MCF 10A (cell line): ENCODE results near the gene TBC1D3B. TPM values are rescaled to one million over a fixed set of nuclear protein-coding genes. Genes with fewer than 3 reads are reported as not detected.
A peak's percentile ranks its signal among the peaks of the same experiment; 100 is the strongest.

Source experiments
- BruUV-seq: library from RNA; stranded (reverse); fragments of 400-500 nt; replicated peaks from 2 replicates; lab custom pipeline; 2021; lab: Mats Ljungman, UMichigan
- CTCF ChIA-PET: fragments of 300-600 bp; sonication (Branson Sonifier 250); formaldehyde crosslinking; extraction: SDS; loops from one replicate; lab custom pipeline; 2021; ENCODE audit warnings: antibody characterized with exemption, inconsistent platforms; lab: Yijun Ruan, JAX
- POLR2A ChIA-PET: fragments of 300-600, 350-650 bp; sonication (Branson Sonifier 250); formaldehyde crosslinking; extraction: SDS; loops from one replicate; lab custom pipeline; 2020; ENCODE audit warnings: antibody characterized with exemption, inconsistent platforms; lab: Yijun Ruan, JAX
- DNase-seq: peaks from one replicate; pipeline ENCODE4 v3.0.0-alpha.2; 2018; ENCODE audit not compliant: unreplicated experiment
- H3K27ac Mint-ChIP-seq: one replicate; pipeline ENCODE4 v1.8.0; 2022; ENCODE audit warnings: mild to moderate bottlenecking, low read depth, mixed read lengths; ENCODE audit not compliant: unreplicated experiment
- H3K27me3 Mint-ChIP-seq: one replicate; pipeline ENCODE4 v1.8.0; 2022; ENCODE audit warnings: mixed read lengths; ENCODE audit not compliant: insufficient read depth, unreplicated experiment
- H3K36me3 Mint-ChIP-seq: one replicate; pipeline ENCODE4 v1.8.0; 2022; ENCODE audit warnings: mild to moderate bottlenecking, moderate library complexity, mixed read lengths; ENCODE audit not compliant: insufficient read depth, unreplicated experiment
- H3K4me1 Mint-ChIP-seq: one replicate; pipeline ENCODE4 v1.8.0; 2022; ENCODE audit warnings: mixed read lengths; ENCODE audit not compliant: insufficient read depth, unreplicated experiment
- H3K4me3 Mint-ChIP-seq: one replicate; pipeline ENCODE4 v1.8.0; 2022; ENCODE audit warnings: mild to moderate bottlenecking, moderate library complexity, mixed read lengths; ENCODE audit not compliant: unreplicated experiment
- H3K9me3 Mint-ChIP-seq: one replicate; pipeline ENCODE4 v1.8.0; 2022; ENCODE audit warnings: mixed read lengths; ENCODE audit not compliant: unreplicated experiment
- intact Hi-C: fragments of 100-400 bp; cut with micrococcal nuclease; formaldehyde crosslinking; loops from 2 replicates; pipeline ENCODE4 v1.14.1; 2022
- total RNA-seq: library from RNA; stranded (reverse); gene quantifications from 2 replicates; pipeline ENCODE4 v1.2.3, GENCODE V29; 2022
- TF ChIP-seq, protein P1 (sequence below): fragments of 200-600 bp; IDR thresholded peaks from one replicate; pipeline ENCODE4 v1.8.0; 2022; ENCODE audit warnings: antibody characterized with exemption, mild to moderate bottlenecking; ENCODE audit not compliant: unreplicated experiment

The TBC1D3B gene
- total RNA-seq, 1 experiment from 2014 or later = 12.5 TPM

DNA sequence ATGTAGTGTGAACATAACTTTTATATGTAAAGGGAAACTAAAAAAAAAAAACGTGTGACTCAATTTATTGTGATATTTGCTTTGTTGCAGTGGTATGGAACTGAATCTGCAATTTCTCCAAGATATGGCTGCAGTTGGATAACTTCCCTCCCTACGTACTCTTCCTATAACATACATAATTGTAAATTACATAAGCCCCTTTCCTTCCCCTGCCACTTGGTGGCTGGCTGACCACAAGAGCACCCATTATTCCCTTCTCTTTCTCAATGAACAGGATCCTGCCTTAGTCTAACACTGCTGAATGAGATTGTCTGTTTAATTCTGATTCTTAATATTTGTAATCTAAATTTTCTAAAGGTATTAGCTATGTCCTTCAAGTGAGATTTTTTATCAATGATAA, 45.0 kb downstream of the TBC1D3B start:
- CTCF ChIA-PET = interaction anchor here (0.7 to 12.3 kb wide), 2 partner anchors 17 to 259 kb away, joined by 3 to 109 read pairs; no protein-coding TSS in a partner anchor
- H3K27me3 Mint-ChIP-seq = peaks cover 84% of the 10 kb centered on the region
- no peak overlapping the region for H3K4me3 Mint-ChIP-seq

DNA sequence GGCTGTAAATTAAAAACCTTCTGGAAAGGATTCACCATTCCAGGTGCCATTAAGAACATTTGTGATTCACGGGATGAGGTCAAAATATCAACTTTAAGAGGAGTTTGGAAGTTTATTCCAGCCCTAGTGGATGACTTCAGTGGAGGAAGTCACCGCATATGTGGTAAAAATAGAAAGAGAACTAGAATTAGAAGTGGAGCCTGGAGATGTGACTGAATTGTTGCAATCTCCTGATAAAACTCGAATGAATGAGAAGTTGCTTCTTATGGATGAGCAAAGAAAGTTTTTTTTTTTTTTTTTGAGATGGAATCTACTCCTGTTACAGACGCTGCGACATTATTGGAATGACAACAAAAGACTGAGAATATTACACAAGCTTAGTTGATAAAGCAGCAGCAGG, 46.1 kb downstream of the TBC1D3B start:
- Mint-ChIP-seq H3K36me3 (no peaks in the 10 kb centered on the region), H3K27ac (no peak overlapping the region), H3K4me3 (no peak overlapping the region), H3K27me3 (peaks cover 73% of the 10 kb centered on the region), H3K9me3 (peaks cover 17% of the 10 kb centered on the region), H3K4me1 (no peaks in the 10 kb centered on the region)
- no peak for DNase-seq
- intact Hi-C loops = loop anchor here (10.0 kb wide), 2 partner anchors 56 to 116 kb away; partner anchors contain the start of gene CCL23
- CTCF ChIA-PET = interaction anchor here (12.3 kb wide), 1 partner anchor 18 kb away, joined by 109 read pairs; no protein-coding TSS in a partner anchor
- no TSS peak for BruUV-seq
- TF ChIP-seq, protein P1, sequence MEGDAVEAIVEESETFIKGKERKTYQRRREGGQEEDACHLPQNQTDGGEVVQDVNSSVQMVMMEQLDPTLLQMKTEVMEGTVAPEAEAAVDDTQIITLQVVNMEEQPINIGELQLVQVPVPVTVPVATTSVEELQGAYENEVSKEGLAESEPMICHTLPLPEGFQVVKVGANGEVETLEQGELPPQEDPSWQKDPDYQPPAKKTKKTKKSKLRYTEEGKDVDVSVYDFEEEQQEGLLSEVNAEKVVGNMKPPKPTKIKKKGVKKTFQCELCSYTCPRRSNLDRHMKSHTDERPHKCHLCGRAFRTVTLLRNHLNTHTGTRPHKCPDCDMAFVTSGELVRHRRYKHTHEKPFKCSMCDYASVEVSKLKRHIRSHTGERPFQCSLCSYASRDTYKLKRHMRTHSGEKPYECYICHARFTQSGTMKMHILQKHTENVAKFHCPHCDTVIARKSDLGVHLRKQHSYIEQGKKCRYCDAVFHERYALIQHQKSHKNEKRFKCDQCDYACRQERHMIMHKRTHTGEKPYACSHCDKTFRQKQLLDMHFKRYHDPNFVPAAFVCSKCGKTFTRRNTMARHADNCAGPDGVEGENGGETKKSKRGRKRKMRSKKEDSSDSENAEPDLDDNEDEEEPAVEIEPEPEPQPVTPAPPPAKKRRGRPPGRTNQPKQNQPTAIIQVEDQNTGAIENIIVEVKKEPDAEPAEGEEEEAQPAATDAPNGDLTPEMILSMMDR = no peak
- POLR2A ChIA-PET = no interaction called here

More for the DNA sequence above, 45.0 kb downstream of the TBC1D3B start:
- no TSS peak for BruUV-seq
- H3K9me3 Mint-ChIP-seq = peaks cover 6% of the 10 kb centered on the region
- peak; percentile 16 for DNase-seq
- POLR2A ChIA-PET = no interaction called here
- no peaks in the 10 kb centered on the region for H3K36me3 Mint-ChIP-seq
- H3K27ac Mint-ChIP-seq = no peak overlapping the region
- TF ChIP-seq, protein P1 = no peak
- H3K4me1 Mint-ChIP-seq = no peaks in the 10 kb centered on the region
- intact Hi-C loops = loop anchor here (10.0 kb wide), 2 partner anchors 57 to 117 kb away; partner anchors contain the start of gene CCL23

DNA sequence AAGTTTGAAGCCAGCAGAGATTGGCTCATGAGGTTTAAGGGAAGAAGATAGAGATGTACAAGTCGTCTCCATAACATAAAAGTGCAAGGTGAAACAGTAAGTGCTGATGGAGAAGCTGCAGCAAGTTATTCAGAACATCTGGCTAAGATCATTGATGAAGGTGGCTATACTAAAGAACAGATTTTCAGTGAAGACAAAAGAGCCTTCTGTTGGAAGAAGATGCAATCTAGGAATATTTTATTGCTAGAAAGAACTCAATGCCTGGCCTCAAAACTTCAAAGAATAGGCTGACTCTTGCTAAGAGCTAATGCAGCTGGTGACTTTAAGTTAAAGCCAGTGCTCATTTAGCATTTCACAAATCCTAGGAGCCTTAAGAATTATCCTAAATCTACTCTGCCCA, 46.8 kb downstream of the TBC1D3B start:
- CTCF ChIA-PET = interaction anchor here (12.3 kb wide), 1 partner anchor 19 kb away, joined by 109 read pairs; no protein-coding TSS in a partner anchor
- Mint-ChIP-seq H3K27me3 (peaks cover 69% of the 10 kb centered on the region), H3K27ac (no peak overlapping the region), H3K9me3 (peaks cover 18% of the 10 kb centered on the region), H3K4me3 (no peak overlapping the region), H3K4me1 (no peaks in the 10 kb centered on the region), H3K36me3 (no peaks in the 10 kb centered on the region)
- no peak for DNase-seq
- POLR2A ChIA-PET = no interaction called here
- BruUV-seq = no TSS peak
- TF ChIP-seq, protein P1 = no peak
- intact Hi-C loops = loop anchor here (10.0 kb wide), 2 partner anchors 55 to 115 kb away; partner anchors contain the start of gene CCL23

DNA sequence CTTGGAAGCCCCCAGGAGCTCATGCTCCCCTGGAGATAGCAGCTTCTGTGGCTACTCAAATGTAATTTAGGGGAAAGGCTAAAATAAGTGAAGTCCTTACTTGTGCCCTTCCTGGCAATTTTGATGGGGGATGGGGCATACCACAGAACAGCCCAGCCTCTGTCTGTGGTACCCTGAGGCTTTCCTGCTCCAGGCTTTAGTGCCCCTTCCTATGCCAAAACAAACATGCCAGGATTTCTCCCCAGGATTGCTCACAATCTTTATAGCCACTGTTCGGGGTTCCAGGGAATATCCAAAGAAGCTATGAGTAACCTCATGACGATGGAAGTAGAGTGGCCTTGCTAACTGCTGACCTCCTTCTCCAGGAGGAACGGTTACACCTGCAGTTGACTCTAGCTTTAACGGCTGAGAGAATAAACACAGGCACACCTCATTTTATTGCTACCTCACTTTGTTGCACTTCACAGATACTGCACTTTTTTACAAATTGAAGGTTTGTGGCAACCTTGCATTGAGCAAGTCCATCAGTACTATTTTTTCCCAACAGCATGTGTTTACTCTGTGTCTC, 47.9 kb downstream of the TBC1D3B start:
- Mint-ChIP-seq H3K4me1 (no peaks in the 10 kb centered on the region), H3K36me3 (no peaks in the 10 kb centered on the region), H3K27me3 (peaks cover 65% of the 10 kb centered on the region), H3K27ac (no peak overlapping the region), H3K4me3 (no peak overlapping the region), H3K9me3 (peaks cover 18% of the 10 kb centered on the region)
- intact Hi-C loops = no loop called here
- BruUV-seq = no TSS peak
- POLR2A ChIA-PET = interaction anchor here (0.7 kb wide), 1 partner anchor 96 kb away, joined by 3 read pairs; no protein-coding TSS in a partner anchor
- DNase-seq = no peak
- CTCF ChIA-PET = interaction anchor here (1.0 to 12.3 kb wide), 3 partner anchors 9 to 55 kb away, joined by 3 to 109 read pairs (median 4); no protein-coding TSS in a partner anchor
- TF ChIP-seq, protein P1 = no peak
